ENCODE results near the gene ITIH5. TPM values are rescaled to one million over a fixed set of nuclear protein-coding genes. Genes with fewer than 3 reads are reported as not detected.

The ITIH5 gene
- polyA plus RNA-seq, 1 donor: 6.8 TPM

DNA sequence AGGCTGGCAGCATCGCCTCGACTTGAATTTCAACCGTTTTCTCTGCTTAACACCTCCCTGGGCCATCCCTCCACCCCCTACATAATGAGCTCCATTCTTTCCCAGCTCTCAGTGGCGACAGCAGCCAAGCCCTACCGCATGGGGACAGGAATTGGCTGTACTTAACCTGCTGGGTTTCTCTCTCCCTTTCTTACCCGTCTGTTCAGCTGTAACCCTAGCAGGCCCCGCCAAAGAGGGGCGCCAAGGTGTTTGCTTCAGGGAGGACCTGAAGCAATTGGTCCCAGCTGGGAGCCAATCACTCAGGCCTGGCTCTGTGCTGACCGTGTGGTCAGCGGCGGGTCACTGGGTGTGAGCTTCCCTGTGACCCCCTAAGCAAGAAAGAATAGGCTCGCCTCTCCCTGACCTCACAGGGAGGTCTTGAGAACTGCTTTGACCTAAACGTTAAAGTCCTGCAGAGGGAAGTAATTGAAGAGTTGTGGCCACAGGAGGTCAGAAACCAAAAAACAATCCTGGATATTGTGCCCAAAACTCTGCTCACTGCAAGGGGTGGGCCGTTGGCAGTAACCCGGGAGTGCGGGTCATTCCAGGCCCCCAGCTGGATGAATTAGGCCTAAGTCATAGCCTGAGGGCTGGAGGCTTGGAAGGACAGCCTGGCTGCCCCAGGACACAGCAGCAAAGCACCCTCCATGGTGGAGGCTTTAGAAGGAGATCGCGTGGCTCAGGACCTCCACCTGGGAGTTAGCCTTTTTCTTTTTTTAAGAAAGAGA lies 114.6 kb downstream of the ITIH5 start:
- H3K36me3 ChIP-seq (ENCODE audit: control insufficient read depth, insufficient read depth, low read length): no peaks in the 10 kb centered on the region
- no peak overlapping the region for H3K4me3 ChIP-seq (ENCODE audit: low read length)
- H3K4me1 ChIP-seq (ENCODE audit: control insufficient read depth, insufficient read depth, low read length): no peaks in the 10 kb centered on the region
- no peaks in the 10 kb centered on the region for H3K27me3 ChIP-seq (ENCODE audit: control insufficient read depth, insufficient read depth, low read length)
- H3K9me3 ChIP-seq (ENCODE audit: control insufficient read depth, low read depth, low read length): no peaks in the 10 kb centered on the region
- no peak for DNase-seq
- no CpG with 5 or more reads among the region's 18 CpGs for WGBS (ENCODE audit: insufficient coverage, low lambda C conversion rate)
- H3K27ac ChIP-seq (ENCODE audit: low read length): no peak overlapping the region

DNA sequence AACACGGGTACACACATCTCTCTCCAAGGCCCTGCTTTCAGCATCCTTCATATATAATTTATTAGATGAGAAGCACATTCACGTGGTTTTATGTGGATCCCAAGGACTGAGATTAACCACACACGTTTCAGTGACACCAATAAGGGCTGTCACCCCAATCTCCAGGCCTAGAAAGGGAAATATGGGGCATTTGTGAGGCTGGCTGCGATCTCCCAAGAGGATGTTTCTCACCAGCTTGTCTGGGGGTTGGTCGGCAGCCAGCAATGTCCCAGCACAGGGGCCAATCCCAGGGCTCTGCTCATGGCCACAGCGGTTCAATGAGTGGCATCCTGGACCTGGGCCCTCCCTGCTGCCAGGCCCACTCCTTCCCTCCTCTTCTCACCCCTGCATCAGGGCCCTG lies 115.5 kb downstream of the ITIH5 start:
- DNase-seq: no peak
- no peak overlapping the region for H3K27ac ChIP-seq (ENCODE audit: low read length)
- WGBS (ENCODE audit: insufficient coverage, low lambda C conversion rate): no CpG with 5 or more reads among the region's 6 CpGs
- H3K4me1 ChIP-seq (ENCODE audit: control insufficient read depth, insufficient read depth, low read length): no peaks in the 10 kb centered on the region
- H3K36me3 ChIP-seq (ENCODE audit: control insufficient read depth, insufficient read depth, low read length): no peaks in the 10 kb centered on the region
- no peaks in the 10 kb centered on the region for H3K27me3 ChIP-seq (ENCODE audit: control insufficient read depth, insufficient read depth, low read length)
- H3K4me3 ChIP-seq (ENCODE audit: low read length): no peak overlapping the region
- H3K9me3 ChIP-seq (ENCODE audit: control insufficient read depth, low read depth, low read length): no peaks in the 10 kb centered on the region

DNA sequence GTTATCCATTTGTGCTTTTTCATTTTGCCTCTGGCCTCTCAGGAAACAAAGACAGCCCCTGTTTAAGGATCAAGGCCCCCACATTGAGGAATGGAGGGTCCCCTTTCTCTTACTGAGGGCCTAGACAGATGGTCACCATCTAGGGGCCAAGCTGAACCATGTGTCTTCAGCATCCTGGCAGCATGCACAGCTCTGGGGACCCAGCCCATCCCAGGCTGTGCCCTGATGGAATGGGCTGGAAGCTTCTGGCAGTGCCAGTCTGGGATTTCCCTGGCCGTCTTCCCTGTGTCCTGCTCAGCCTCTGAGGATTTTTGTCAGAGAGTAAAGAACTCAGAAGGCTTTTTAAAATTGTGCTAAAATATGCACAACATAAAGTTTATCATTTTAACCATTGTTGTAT lies 116.8 kb downstream of the ITIH5 start:
- Histone ChIP-seq H3K27me3 (ENCODE audit: control insufficient read depth, insufficient read depth, low read length) (no peaks in the 10 kb centered on the region), H3K27ac (ENCODE audit: low read length) (no peak overlapping the region), H3K4me1 (ENCODE audit: control insufficient read depth, insufficient read depth, low read length) (no peaks in the 10 kb centered on the region), H3K4me3 (ENCODE audit: low read length) (no peak overlapping the region), H3K9me3 (ENCODE audit: control insufficient read depth, low read depth, low read length) (no peaks in the 10 kb centered on the region), H3K36me3 (ENCODE audit: control insufficient read depth, insufficient read depth, low read length) (no peaks in the 10 kb centered on the region)
- WGBS (ENCODE audit: insufficient coverage, low lambda C conversion rate): no CpG with 5 or more reads among the region's 1 CpG
- no peak for DNase-seq

DNA sequence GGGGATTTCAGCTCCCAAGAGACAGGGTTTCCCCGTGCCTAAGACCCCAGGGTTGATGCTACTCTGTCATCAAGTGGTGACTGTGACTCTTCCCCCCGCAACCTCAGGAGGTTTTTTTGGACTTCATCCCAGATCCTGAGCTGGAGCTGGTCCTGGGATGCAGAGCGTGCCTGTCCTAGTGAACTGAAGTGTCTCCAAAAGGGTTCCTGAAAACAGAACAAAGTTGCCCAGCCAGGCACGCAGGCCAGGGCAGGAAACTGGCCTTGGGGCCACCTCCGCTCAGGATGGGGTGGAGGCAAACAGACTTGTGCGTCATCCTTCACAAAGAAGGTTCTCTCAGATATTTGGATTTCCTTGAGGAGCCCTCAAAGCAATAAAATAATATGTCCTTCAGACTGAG lies 118.9 kb downstream of the ITIH5 start:
- Histone ChIP-seq H3K4me3 (ENCODE audit: low read length) (no peak overlapping the region), H3K4me1 (ENCODE audit: control insufficient read depth, insufficient read depth, low read length) (peaks cover under 1% of the 10 kb centered on the region), H3K36me3 (ENCODE audit: control insufficient read depth, insufficient read depth, low read length) (no peaks in the 10 kb centered on the region), H3K9me3 (ENCODE audit: control insufficient read depth, low read depth, low read length) (no peaks in the 10 kb centered on the region), H3K27me3 (ENCODE audit: control insufficient read depth, insufficient read depth, low read length) (no peaks in the 10 kb centered on the region), H3K27ac (ENCODE audit: low read length) (no peak overlapping the region)
- no peak for DNase-seq
- WGBS (ENCODE audit: insufficient coverage, low lambda C conversion rate): no CpG with 5 or more reads among the region's 6 CpGs

- no peak overlapping the region for H3K27ac ChIP-seq (ENCODE audit: low read length)
- H3K36me3 ChIP-seq (ENCODE audit: control insufficient read depth, insufficient read depth, low read length): no peaks in the 10 kb centered on the region
- H3K4me1 ChIP-seq (ENCODE audit: control insufficient read depth, insufficient read depth, low read length): peaks cover 7% of the 10 kb centered on the region
- H3K27me3 ChIP-seq (ENCODE audit: control insufficient read depth, insufficient read depth, low read length): no peaks in the 10 kb centered on the region
- no peak overlapping the region for H3K4me3 ChIP-seq (ENCODE audit: low read length)
- DNase-seq: no peak
- WGBS (ENCODE audit: insufficient coverage, low lambda C conversion rate): no CpG with 5 or more reads among the region's 7 CpGs
- no peaks in the 10 kb centered on the region for H3K9me3 ChIP-seq (ENCODE audit: control insufficient read depth, low read depth, low read length)
Observed at GRCh38 chr10:7547206-7547605, 119.6 kb downstream of the ITIH5 start.

- H3K4me3 ChIP-seq (ENCODE audit: low read length): no peak overlapping the region
- no peak for DNase-seq
- H3K4me1 ChIP-seq (ENCODE audit: control insufficient read depth, insufficient read depth, low read length): peaks cover 14% of the 10 kb centered on the region
- WGBS (ENCODE audit: insufficient coverage, low lambda C conversion rate): no CpG with 5 or more reads among the region's 10 CpGs
- H3K36me3 ChIP-seq (ENCODE audit: control insufficient read depth, insufficient read depth, low read length): no peaks in the 10 kb centered on the region
- no peak overlapping the region for H3K27ac ChIP-seq (ENCODE audit: low read length)
- H3K27me3 ChIP-seq (ENCODE audit: control insufficient read depth, insufficient read depth, low read length): no peaks in the 10 kb centered on the region
- H3K9me3 ChIP-seq (ENCODE audit: control insufficient read depth, low read depth, low read length): no peaks in the 10 kb centered on the region
Observed at GRCh38 chr10:7546385-7546967, 120.3 kb downstream of the ITIH5 start.

DNA sequence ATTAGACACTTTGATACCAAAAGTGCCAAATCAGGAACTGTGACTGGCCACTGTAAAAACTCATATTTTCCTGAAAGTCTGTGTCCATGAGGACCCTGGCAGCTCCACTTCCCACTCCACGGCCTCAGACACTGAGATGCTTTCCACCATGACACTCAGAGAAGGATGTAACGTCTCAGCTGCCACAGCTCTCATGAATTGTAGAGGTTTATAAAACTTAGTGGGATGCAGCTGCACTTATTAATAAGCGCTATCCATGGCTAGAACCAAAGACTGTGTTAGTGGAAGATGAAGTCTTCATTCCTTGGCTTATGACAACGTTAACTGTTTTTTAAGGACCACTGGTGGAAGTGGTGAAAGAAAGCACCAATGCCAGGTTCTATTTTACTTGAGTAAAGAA lies 121.0 kb downstream of the ITIH5 start:
- Histone ChIP-seq H3K4me3 (ENCODE audit: low read length) (no peak overlapping the region), H3K27me3 (ENCODE audit: control insufficient read depth, insufficient read depth, low read length) (no peaks in the 10 kb centered on the region), H3K4me1 (ENCODE audit: control insufficient read depth, insufficient read depth, low read length) (peaks cover 20% of the 10 kb centered on the region), H3K9me3 (ENCODE audit: control insufficient read depth, low read depth, low read length) (no peaks in the 10 kb centered on the region), H3K36me3 (ENCODE audit: control insufficient read depth, insufficient read depth, low read length) (no peaks in the 10 kb centered on the region), H3K27ac (ENCODE audit: low read length) (no peak overlapping the region)
- no CpG with 5 or more reads among the region's 4 CpGs for WGBS (ENCODE audit: insufficient coverage, low lambda C conversion rate)
- DNase-seq: no peak

DNA sequence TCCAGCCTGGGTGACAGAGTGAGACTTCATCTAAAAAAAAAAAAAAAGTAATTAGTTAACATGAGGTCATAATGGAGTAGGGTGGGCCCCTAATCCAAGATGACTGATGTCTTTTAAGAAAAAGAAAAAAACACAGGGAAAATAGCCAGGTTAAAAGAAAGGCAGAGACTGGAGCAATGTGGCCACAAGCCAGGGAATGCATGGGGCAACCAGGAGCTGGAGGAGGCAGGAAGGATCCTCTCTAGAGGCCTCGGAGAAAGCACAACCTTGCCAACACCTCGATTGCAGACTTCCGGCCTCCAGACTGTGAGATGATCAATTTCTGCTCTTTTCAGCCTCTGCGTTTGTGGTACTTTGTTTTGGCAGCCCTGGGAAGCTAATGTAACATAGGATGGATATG lies 121.5 kb downstream of the ITIH5 start:
- no peak overlapping the region for H3K27ac ChIP-seq (ENCODE audit: low read length)
- WGBS (ENCODE audit: insufficient coverage, low lambda C conversion rate): 100% methylated on average over 1 of the region's 4 CpGs

GRCh38 chr10:7544203-7544602 lies 122.6 kb downstream of the ITIH5 start:
- DNase-seq: no peak
- WGBS (ENCODE audit: insufficient coverage, low lambda C conversion rate): no CpG with 5 or more reads among the region's 6 CpGs
- no peaks in the 10 kb centered on the region for H3K36me3 ChIP-seq (ENCODE audit: control insufficient read depth, insufficient read depth, low read length)
- no peaks in the 10 kb centered on the region for H3K27me3 ChIP-seq (ENCODE audit: control insufficient read depth, insufficient read depth, low read length)
- H3K9me3 ChIP-seq (ENCODE audit: control insufficient read depth, low read depth, low read length): no peaks in the 10 kb centered on the region
- H3K4me3 ChIP-seq (ENCODE audit: low read length): no peak overlapping the region
- peaks cover 20% of the 10 kb centered on the region for H3K4me1 ChIP-seq (ENCODE audit: control insufficient read depth, insufficient read depth, low read length)
- H3K27ac ChIP-seq (ENCODE audit: low read length): no peak overlapping the region

More for the DNA sequence above, 121.5 kb downstream of the ITIH5 start:
- Histone ChIP-seq H3K36me3 (ENCODE audit: control insufficient read depth, insufficient read depth, low read length) (no peaks in the 10 kb centered on the region), H3K9me3 (ENCODE audit: control insufficient read depth, low read depth, low read length) (no peaks in the 10 kb centered on the region), H3K4me3 (ENCODE audit: low read length) (no peak overlapping the region), H3K27me3 (ENCODE audit: control insufficient read depth, insufficient read depth, low read length) (no peaks in the 10 kb centered on the region), H3K4me1 (ENCODE audit: control insufficient read depth, insufficient read depth, low read length) (peaks cover 20% of the 10 kb centered on the region)
- no peak for DNase-seq

GRCh38 chr10:7542189-7542914 lies 124.4 kb downstream of the ITIH5 start:
- no peaks in the 10 kb centered on the region for H3K27me3 ChIP-seq (ENCODE audit: control insufficient read depth, insufficient read depth, low read length)
- no peak overlapping the region for H3K4me3 ChIP-seq (ENCODE audit: low read length)
- peaks cover 20% of the 10 kb centered on the region for H3K4me1 ChIP-seq (ENCODE audit: control insufficient read depth, insufficient read depth, low read length)
- no peak for DNase-seq
- H3K36me3 ChIP-seq (ENCODE audit: control insufficient read depth, insufficient read depth, low read length): no peaks in the 10 kb centered on the region
- H3K9me3 ChIP-seq (ENCODE audit: control insufficient read depth, low read depth, low read length): peaks cover 3% of the 10 kb centered on the region
- WGBS (ENCODE audit: insufficient coverage, low lambda C conversion rate): 28% methylated on average over 2 of the region's 6 CpGs
- H3K27ac ChIP-seq (ENCODE audit: low read length): peak overlapping the region; percentile 80

All from large intestine (tissue), 3 donors.